NT2/D1 (cell line): ENCODE data around the gene MDM4.

Experiments used
- SUZ12 ChIP-seq: IDR thresholded peaks from 2 replicates; pipeline ENCODE4 v1.6.1; 2011; ENCODE audit not compliant: insufficient read length, insufficient read depth; ENCODE audit errors: extremely low read depth
- ZNF274 ChIP-seq: IDR thresholded peaks from 2 replicates; pipeline ENCODE4 v1.6.1; 2011; ENCODE audit warnings: mild to moderate bottlenecking, low read depth, low read length

GRCh38 chr1:204520834-204521709, 4.9 kb downstream of the MDM4 start:
- TF ChIP-seq SUZ12 (no peak), ZNF274 (no peak)
